Cardiac muscle cell (in vitro differentiated cells and primary cell): ENCODE data around the gene IHH. TPM values are rescaled to one million over a fixed set of nuclear protein-coding genes. Genes with fewer than 3 reads are reported as not detected.

ENCODE experiments used
- DNase-seq, 2 donors: peaks; one replicate each; pipeline versions ENCODE4 v3.0.0 to v3.0.0-alpha.2; 2010 to 2017; ENCODE audit warnings: low read depth in 1 of 2, low spot score in 1 of 2
- H3K27ac ChIP-seq: fragments of 200-600 bp; sonication (generic); 2 replicates; pipeline ENCODE4 v1.5.1; 2016
- H3K27me3 ChIP-seq: fragments of 200-600 bp; sonication (generic); 2 replicates; pipeline ENCODE4 v1.6.0; 2016; ENCODE audit warnings: control low read depth
- H3K36me3 ChIP-seq: fragments of 200-600 bp; sonication (generic); 2 replicates; pipeline ENCODE4 v1.5.1; 2016; ENCODE audit warnings: control low read depth
- H3K4me1 ChIP-seq: fragments of 200-600 bp; sonication (generic); 2 replicates; pipeline ENCODE4 v1.8.1; 2017; ENCODE audit warnings: low read depth, mild to moderate bottlenecking, mixed run types
- H3K4me3 ChIP-seq: fragments of 200-600 bp; sonication (generic); 2 replicates; pipeline ENCODE4 v1.5.1; 2016; ENCODE audit warnings: mild to moderate bottlenecking
- H3K9me3 ChIP-seq: fragments of 200-600 bp; sonication (generic); 2 replicates; pipeline ENCODE4 v1.5.1; 2017; ENCODE audit warnings: low read depth, mild to moderate bottlenecking, control low read depth
- CTCF ChIP-seq: IDR thresholded peaks from 2 replicates; pipeline ENCODE4 v1.5.1; 2012; ENCODE audit warnings: low read depth, mild to moderate bottlenecking, low read length
- polyA plus RNA-seq: library from polyadenylated mRNA; unstranded; fragments of >200 nt; fragmentation: Nextera tagmentation; extraction: Ambion mirVana; gene quantifications from 2 replicates; pipeline ENCODE4 v1.2.1, GENCODE V29; 2016
- total RNA-seq: library from RNA; depleted of rRNA; stranded (reverse); fragments of >200 nt; gene quantifications from 2 replicates; pipeline ENCODE4 v1.2.3, GENCODE V29; 2016

Gene IHH
- total and polyA plus RNA-seq, 2 experiments from 2014 or later: not detected

GRCh38 chr2:219081701-219082331, 21.1 kb upstream of the IHH start:
- no peak overlapping the region for H3K27ac ChIP-seq
- DNase-seq: no peak

GRCh38 chr2:219081096-219081495, 20.4 kb upstream of the IHH start:
- no peaks in the 10 kb centered on the region for H3K4me1 ChIP-seq
- H3K36me3 ChIP-seq: peaks cover 3% of the 10 kb centered on the region
- H3K4me3 ChIP-seq: no peak overlapping the region
- no peaks in the 10 kb centered on the region for H3K27me3 ChIP-seq
- H3K27ac ChIP-seq: no peak overlapping the region
- DNase-seq: no peak
- TF ChIP-seq CTCF: no peak
- H3K9me3 ChIP-seq: no peaks in the 10 kb centered on the region

More at GRCh38 chr2:219081701-219082331, 21.1 kb upstream of the IHH start:
- Histone ChIP-seq H3K4me1 (peaks cover 2% of the 10 kb centered on the region), H3K27me3 (no peaks in the 10 kb centered on the region), H3K9me3 (no peaks in the 10 kb centered on the region), H3K36me3 (peaks cover under 1% of the 10 kb centered on the region), H3K4me3 (no peak overlapping the region)
- no peak for TF ChIP-seq CTCF

GRCh38 chr2:219079417-219079816, 18.7 kb upstream of the IHH start:
- no peaks in the 10 kb centered on the region for H3K27me3 ChIP-seq
- no peaks in the 10 kb centered on the region for H3K9me3 ChIP-seq
- DNase-seq: peak in 1 of 2 donors; percentile 44
- H3K4me1 ChIP-seq: no peaks in the 10 kb centered on the region
- H3K36me3 ChIP-seq: peaks cover 3% of the 10 kb centered on the region
- no peak overlapping the region for H3K4me3 ChIP-seq
- H3K27ac ChIP-seq: no peak overlapping the region
- no peak for TF ChIP-seq CTCF

GRCh38 chr2:219078951-219079350, 18.2 kb upstream of the IHH start:
- Histone ChIP-seq H3K27me3 (no peaks in the 10 kb centered on the region), H3K4me3 (no peak overlapping the region), H3K4me1 (no peaks in the 10 kb centered on the region), H3K27ac (no peak overlapping the region), H3K9me3 (no peaks in the 10 kb centered on the region), H3K36me3 (peaks cover 3% of the 10 kb centered on the region)
- no peak for DNase-seq
- no peak for TF ChIP-seq CTCF

- peaks cover 3% of the 10 kb centered on the region for H3K36me3 ChIP-seq
- TF ChIP-seq CTCF: no peak
Measured at GRCh38 chr2:219078126-219078525, 17.4 kb upstream of the IHH start.

GRCh38 chr2:219076253-219076652, 15.5 kb upstream of the IHH start:
- TF ChIP-seq CTCF: no peak
- H3K4me1 ChIP-seq: no peaks in the 10 kb centered on the region
- no peak overlapping the region for H3K4me3 ChIP-seq
- DNase-seq: no peak
- H3K36me3 ChIP-seq: peaks cover 3% of the 10 kb centered on the region
- no peak overlapping the region for H3K27ac ChIP-seq
- H3K9me3 ChIP-seq: no peaks in the 10 kb centered on the region
- no peaks in the 10 kb centered on the region for H3K27me3 ChIP-seq

More at GRCh38 chr2:219078126-219078525, 17.4 kb upstream of the IHH start:
- DNase-seq: peak in 1 of 2 donors; percentile 6
- H3K27me3 ChIP-seq: no peaks in the 10 kb centered on the region
- H3K9me3 ChIP-seq: no peaks in the 10 kb centered on the region
- H3K4me3 ChIP-seq: no peak overlapping the region
- no peak overlapping the region for H3K27ac ChIP-seq
- H3K4me1 ChIP-seq: no peaks in the 10 kb centered on the region
